Suprapubic skin (tissue), 4 donors: ENCODE results near the gene CAMTA1. TPM values are rescaled to one million over a fixed set of nuclear protein-coding genes. Genes with fewer than 3 reads are reported as not detected.

Experiments
- DNase-seq, 2 donors: peaks; one replicate each; pipeline ENCODE4 v3.0.0-alpha.2; 2019; ENCODE audit warnings: low spot score in 2 of 2
- H3K27ac ChIP-seq: fragments of 200-600 bp; sonication (generic); one replicate; pipeline ENCODE4 v1.5.1; 2019
- H3K27me3 ChIP-seq: fragments of 200-600 bp; sonication (generic); one replicate; pipeline ENCODE4 v1.5.1; 2019
- H3K36me3 ChIP-seq: fragments of 200-600 bp; sonication (generic); one replicate; pipeline ENCODE4 v1.5.1; 2019
- H3K4me1 ChIP-seq: fragments of 200-600 bp; sonication (generic); one replicate; pipeline ENCODE4 v1.5.1; 2019
- H3K4me3 ChIP-seq: fragments of 200-600 bp; sonication (generic); one replicate; pipeline ENCODE4 v1.5.1; 2019; ENCODE audit warnings: mild to moderate bottlenecking
- H3K9me3 ChIP-seq: fragments of 200-600 bp; sonication (generic); one replicate; pipeline ENCODE4 v1.5.1; 2019
- CTCF ChIP-seq, 2 donors: fragments of 200-600 bp in 1 of 2; fragments of 450-650 bp in 1 of 2; sonication (generic) in 1 of 2; IDR thresholded peaks; one replicate each; pipeline ENCODE4 v1.5.1; 2016 to 2019; ENCODE audit warnings: antibody characterized with exemption in 2 of 2, mild to moderate bottlenecking in 1 of 2, moderate library complexity in 1 of 2
- EP300 ChIP-seq: sonication (generic); formaldehyde crosslinking; IDR thresholded peaks from one replicate; pipeline ENCODE4 v1.6.1; 2017; ENCODE audit warnings: antibody characterized with exemption
- POLR2A ChIP-seq, 2 donors: fragments of 450-650 bp; IDR thresholded peaks; one replicate each; pipeline ENCODE4 v1.6.1; 2017; ENCODE audit warnings: antibody characterized with exemption in 2 of 2, mild to moderate bottlenecking in 2 of 2, moderate library complexity in 2 of 2
- POLR2AphosphoS5 ChIP-seq, 3 donors: sonication (generic); formaldehyde crosslinking; IDR thresholded peaks; one replicate each; pipeline ENCODE4 v1.6.1; 2017; ENCODE audit warnings: antibody characterized with exemption in 3 of 3
- WGBS: methylation state at CpG from one replicate; pipeline ENCODE4 v1.1.5; 2018; 5-methylcytosine and 5-hydroxymethylcytosine counted together
- total RNA-seq, 4 donors: library from RNA; depleted of rRNA; stranded (reverse); fragments of >200 nt; gene quantifications; one replicate each; pipeline ENCODE4 v1.1.0, GENCODE V29; 2016

Gene CAMTA1
- total RNA-seq, 4 donors from 2014 or later = 40.4 to 54.1 (median 46.6) TPM

DNA sequence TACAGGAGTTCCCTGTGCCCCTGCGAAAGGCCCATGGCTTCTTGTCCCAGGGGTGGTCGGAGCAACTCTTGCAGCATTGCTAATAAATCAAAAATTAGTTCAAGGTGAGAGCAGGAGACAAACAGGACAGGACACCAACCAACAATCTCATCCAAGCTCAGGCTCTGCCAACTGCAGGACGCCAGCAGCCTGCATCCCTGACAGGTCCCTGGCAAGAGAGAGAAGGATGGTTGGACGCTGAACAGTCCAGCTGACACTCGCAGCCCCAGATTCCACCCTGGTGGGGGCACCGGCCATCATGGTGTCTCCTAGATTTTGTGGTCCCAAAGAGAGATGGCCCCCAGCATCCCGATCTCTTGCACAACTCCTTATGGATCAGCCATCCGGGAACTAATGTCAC lies 843.8 kb downstream of the CAMTA1 start:
- Histone ChIP-seq H3K27me3 (peaks cover 56% of the 10 kb centered on the region), H3K4me3 (no peak overlapping the region), H3K4me1 (no peaks in the 10 kb centered on the region), H3K27ac (no peak overlapping the region), H3K36me3 (no peaks in the 10 kb centered on the region), H3K9me3 (no peaks in the 10 kb centered on the region)
- 78% methylated on average over 7 of the region's 8 CpGs for WGBS
- DNase-seq = no peak
- TF ChIP-seq POLR2AphosphoS5 (IDR thresholded peaks at IDR 0.05) = no peak
- TF ChIP-seq POLR2A (IDR thresholded peaks at IDR 0.05) = no peak
- no peak for TF ChIP-seq EP300
- TF ChIP-seq CTCF (IDR thresholded peaks at IDR 0.05) = no peak

DNA sequence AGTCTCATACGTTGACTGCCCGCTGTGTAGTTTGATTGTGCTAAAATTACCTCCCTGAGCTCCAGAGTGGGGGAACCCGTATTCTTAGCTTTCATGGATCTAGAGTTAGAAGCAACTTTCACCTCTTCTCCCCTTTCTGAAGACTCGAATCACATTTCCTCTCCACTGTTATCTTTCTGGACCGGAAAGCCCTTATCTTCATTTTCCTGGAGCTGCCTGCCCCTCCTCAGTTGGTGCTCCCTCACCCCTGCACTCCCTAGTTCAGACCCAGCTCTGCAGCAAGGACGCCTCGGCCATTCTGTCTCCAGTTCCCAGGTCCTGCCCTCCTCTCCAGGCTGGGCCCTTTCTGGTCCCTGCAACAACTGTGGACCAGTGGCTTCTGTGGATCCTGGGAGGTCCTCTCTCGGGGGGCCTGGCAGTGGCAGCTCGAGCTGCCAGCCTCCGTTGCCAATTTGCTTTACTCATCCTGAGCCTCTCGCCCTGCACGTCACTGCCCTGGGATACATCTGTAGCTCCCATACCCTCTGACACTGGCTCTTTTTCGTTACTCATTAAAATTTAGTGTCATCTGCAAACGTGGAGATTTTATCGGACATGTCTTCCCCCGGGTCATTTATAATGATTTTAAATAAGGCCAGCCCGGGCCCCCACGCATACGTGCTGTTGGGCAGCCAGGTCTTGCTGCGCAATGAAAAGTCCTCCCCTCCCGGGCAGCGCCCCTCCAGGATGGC lies 844.4 kb downstream of the CAMTA1 start:
- Histone ChIP-seq H3K27ac (no peak overlapping the region), H3K36me3 (no peaks in the 10 kb centered on the region), H3K4me1 (no peaks in the 10 kb centered on the region), H3K9me3 (no peaks in the 10 kb centered on the region), H3K27me3 (peaks cover 53% of the 10 kb centered on the region), H3K4me3 (no peak overlapping the region)
- WGBS = 74% methylated on average over 22 of the region's 22 CpGs
- no peak for DNase-seq
- TF ChIP-seq POLR2A (IDR thresholded peaks at IDR 0.05) (no peak), EP300 (no peak), CTCF (IDR thresholded peaks at IDR 0.05) (no peak), POLR2AphosphoS5 (IDR thresholded peaks at IDR 0.05) (no peak)

- no peaks in the 10 kb centered on the region for H3K9me3 ChIP-seq
- H3K27ac ChIP-seq = no peak overlapping the region
- no peaks in the 10 kb centered on the region for H3K4me1 ChIP-seq
- no peaks in the 10 kb centered on the region for H3K36me3 ChIP-seq
- H3K4me3 ChIP-seq = no peak overlapping the region
- 73% methylated on average over 8 of the region's 8 CpGs for WGBS
- H3K27me3 ChIP-seq = peaks cover 45% of the 10 kb centered on the region
- DNase-seq = no peak
- TF ChIP-seq POLR2AphosphoS5 (IDR thresholded peaks at IDR 0.05) = no peak
- no peak for TF ChIP-seq CTCF (IDR thresholded peaks at IDR 0.05)
- TF ChIP-seq POLR2A (IDR thresholded peaks at IDR 0.05) = no peak
- no peak for TF ChIP-seq EP300
Measured at GRCh38 chr1:7630378-7630777, 845.1 kb downstream of the CAMTA1 start.

GRCh38 chr1:7632176-7632575 lies 846.9 kb downstream of the CAMTA1 start:
- WGBS = 59% methylated on average over 16 of the region's 16 CpGs

More at GRCh38 chr1:7632176-7632575, 846.9 kb downstream of the CAMTA1 start:
- no peak overlapping the region for H3K27ac ChIP-seq
- H3K4me3 ChIP-seq = no peak overlapping the region
- H3K9me3 ChIP-seq = no peaks in the 10 kb centered on the region
- H3K4me1 ChIP-seq = no peaks in the 10 kb centered on the region
- H3K27me3 ChIP-seq = peaks cover 40% of the 10 kb centered on the region
- TF ChIP-seq POLR2AphosphoS5 (IDR thresholded peaks at IDR 0.05) (no peak), POLR2A (IDR thresholded peaks at IDR 0.05) (no peak), EP300 (no peak), CTCF (IDR thresholded peaks at IDR 0.05) (no peak)
- no peak for DNase-seq
- no peaks in the 10 kb centered on the region for H3K36me3 ChIP-seq
